H1 (cell line): Measurements from ENCODE around the gene WSCD2. TPM values are rescaled to one million over a fixed set of nuclear protein-coding genes. Genes with fewer than 3 reads are reported as not detected.
A peak's percentile ranks its signal among the peaks of the same experiment; 100 is the strongest.

ENCODE experiments used
- CTCF ChIA-PET: fragments of 300-600 bp; sonication (Branson Sonifier 250); formaldehyde crosslinking; loops from one replicate; lab custom pipeline; 2021; ENCODE audit not compliant: partially characterized antibody; lab: Charles Lee
- POLR2A ChIA-PET: fragments of 300-600 bp; sonication (Branson Sonifier 250); formaldehyde crosslinking; loops from one replicate; lab custom pipeline; 2021; ENCODE audit warnings: inconsistent platforms; ENCODE audit not compliant: partially characterized antibody; lab: Charles Lee
- DNase-seq, 2 experiments: peaks; one replicate each; pipeline versions ENCODE4 v3.0.0 to v3.0.0-alpha.2; 2010 to 2022; ENCODE audit warnings: low spot score in 2 of 2, low read depth in 1 of 2, mixed read lengths in 1 of 2
- FAIRE-seq: peaks from 2 replicates; lab custom pipeline; 2011; peaks lifted over from hg19 to GRCh38; lab: Jason Lieb, UNC
- H2AFZ ChIP-seq: 2 replicates; pipeline ENCODE4 v1.8.1; 2012; ENCODE audit warnings: low read length, inconsistent platforms
- H2AK5ac ChIP-seq: 2 replicates; pipeline ENCODE4 v1.6.1; 2013; ENCODE audit warnings: low read depth, low read length
- H2BK120ac ChIP-seq: replicated peaks from 2 replicates; pipeline ENCODE3; 2013; ENCODE audit warnings: low read depth, low read length, inconsistent platforms
- H2BK12ac ChIP-seq: 2 replicates; pipeline ENCODE4 v1.6.1; 2013; ENCODE audit warnings: low read depth, low read length
- H2BK15ac ChIP-seq: 2 replicates; pipeline ENCODE4 v1.6.1; 2013; ENCODE audit warnings: low read length
- H2BK20ac ChIP-seq: 2 replicates; pipeline ENCODE4 v1.6.1; 2013; ENCODE audit warnings: low read length
- H2BK5ac ChIP-seq: 2 replicates; pipeline ENCODE4 v1.6.1; 2013; ENCODE audit warnings: low read depth, low read length
- H3K14ac ChIP-seq: 2 replicates; pipeline ENCODE4 v1.6.1; 2013; ENCODE audit warnings: inconsistent platforms; ENCODE audit not compliant: insufficient read length
- H3K18ac ChIP-seq: 2 replicates; pipeline ENCODE4 v1.6.1; 2013; ENCODE audit warnings: low read length; ENCODE audit errors: extremely low read depth
- H3K23ac ChIP-seq: 2 replicates; pipeline ENCODE4 v1.6.1; 2013; ENCODE audit warnings: inconsistent platforms; ENCODE audit not compliant: insufficient read length
- H3K23me2 ChIP-seq: 2 replicates; pipeline ENCODE4 v1.6.1; 2013; ENCODE audit warnings: low read depth, low read length
- H3K27ac ChIP-seq: 2 replicates; pipeline ENCODE4 v1.6.1; 2011; ENCODE audit warnings: low read depth, low read length, inconsistent platforms
- H3K27me3 ChIP-seq, 4 experiments: replicated peaks in 1 of 4; 1 replicate in 1 of 4; 2 replicates in 3 of 4; pipeline versions ENCODE4 v1.6.1 to v1.8.1; 2011 to 2013; ENCODE audit warnings: low read length in 3 of 4, mild to moderate bottlenecking in 3 of 4, inconsistent platforms in 2 of 4, mixed read lengths in 2 of 4, moderate library complexity in 1 of 4; ENCODE audit not compliant: control insufficient read depth in 3 of 4, insufficient read depth in 3 of 4; ENCODE audit errors: extremely low read depth in 1 of 4
- H3K36me3 ChIP-seq, 4 experiments: 2 replicates each; pipeline versions ENCODE4 v1.6.1 to v1.8.1; 2011 to 2013; ENCODE audit warnings: mild to moderate bottlenecking in 4 of 4, low read length in 3 of 4, moderate library complexity in 2 of 4, control low read depth in 1 of 4, inconsistent platforms in 1 of 4; ENCODE audit not compliant: insufficient read depth in 4 of 4, control insufficient read depth in 2 of 4
- H3K4ac ChIP-seq: replicated peaks from 2 replicates; pipeline ENCODE3; 2013; ENCODE audit warnings: low read length, low read depth, mixed read lengths, inconsistent platforms; ENCODE audit not compliant: insufficient read length
- H3K4me1 ChIP-seq, 4 experiments: replicated peaks in 1 of 4; 1 replicate in 1 of 4; 2 replicates in 3 of 4; pipeline versions ENCODE4 v1.6.1 to v1.8.1; 2011 to 2013; ENCODE audit warnings: low read length in 3 of 4, inconsistent platforms in 2 of 4, mixed read lengths in 1 of 4; ENCODE audit not compliant: insufficient read depth in 4 of 4, control insufficient read depth in 3 of 4
- H3K4me2 ChIP-seq, 2 experiments: 2 replicates each; pipeline versions ENCODE4 v1.6.1 to v1.8.1; 2011 to 2013; ENCODE audit warnings: low read depth in 2 of 2, low read length in 2 of 2, control low read depth in 1 of 2, inconsistent platforms in 1 of 2, mild to moderate bottlenecking in 1 of 2; ENCODE audit not compliant: insufficient read depth in 1 of 2
- H3K4me3 ChIP-seq, 4 experiments: fragments of 200-600, 300-600 bp in 1 of 4; sonication (generic), shearing (Covaris generic), sonication (Bioruptor Twin) in 1 of 4; 2 replicates each; pipeline versions ENCODE4 v1.5.1 to v1.8.1; 2011 to 2016; ENCODE audit warnings: low read length in 4 of 4, low read depth in 3 of 4, control low read depth in 2 of 4, inconsistent platforms in 2 of 4, mild to moderate bottlenecking in 2 of 4, mixed read lengths in 1 of 4, moderate library complexity in 1 of 4; ENCODE audit not compliant: insufficient read depth in 2 of 4; ENCODE audit errors: extremely low read depth in 1 of 4
- H3K56ac ChIP-seq: replicated peaks from 2 replicates; pipeline ENCODE3; 2013; ENCODE audit warnings: low read depth, mild to moderate bottlenecking, mixed read lengths, low read length, inconsistent platforms; ENCODE audit not compliant: insufficient read length
- H3K79me1 ChIP-seq: 2 replicates; pipeline ENCODE4 v1.6.1; 2013; ENCODE audit warnings: low read depth, low read length, control low read depth
- H3K79me2 ChIP-seq, 2 experiments: 2 replicates each; pipeline versions ENCODE4 v1.6.1 to v1.8.1; 2012 to 2013; ENCODE audit warnings: low read length in 2 of 2, mild to moderate bottlenecking in 2 of 2, inconsistent platforms in 1 of 2; ENCODE audit not compliant: insufficient read depth in 2 of 2, control insufficient read depth in 1 of 2
- H3K9ac ChIP-seq, 4 experiments: replicated peaks in 1 of 4; 1 replicate in 1 of 4; 2 replicates in 3 of 4; pipeline versions ENCODE4 v1.6.1 to v1.8.1; 2011 to 2013; ENCODE audit warnings: low read depth in 3 of 4, low read length in 3 of 4, control low read depth in 2 of 4, mild to moderate bottlenecking in 2 of 4, moderate library complexity in 2 of 4, inconsistent platforms in 1 of 4; ENCODE audit errors: extremely low read depth in 1 of 4
- H3K9me3 ChIP-seq, 2 experiments: 2 replicates each; pipeline versions ENCODE4 v1.6.1 to v1.8.1; 2012 to 2013; ENCODE audit warnings: mild to moderate bottlenecking in 2 of 2, moderate library complexity in 2 of 2, control low read depth in 1 of 2, inconsistent platforms in 1 of 2, low read depth in 1 of 2, low read length in 1 of 2, mixed read lengths in 1 of 2; ENCODE audit not compliant: insufficient read depth in 2 of 2
- H4K20me1 ChIP-seq, 2 experiments: replicated peaks in 1 of 2; 2 replicates each; pipeline versions ENCODE3 to v1.8.1; 2011 to 2013; ENCODE audit warnings: inconsistent platforms in 2 of 2, low read length in 2 of 2, mild to moderate bottlenecking in 1 of 2; ENCODE audit not compliant: insufficient read depth in 2 of 2, control insufficient read depth in 1 of 2
- H4K5ac ChIP-seq: 2 replicates; pipeline ENCODE4 v1.6.1; 2013; ENCODE audit warnings: low read length, low read depth, mixed read lengths, inconsistent platforms; ENCODE audit not compliant: insufficient read length
- H4K8ac ChIP-seq: 2 replicates; pipeline ENCODE4 v1.8.0; 2013; ENCODE audit warnings: mild to moderate bottlenecking, moderate library complexity, low read length, inconsistent platforms; ENCODE audit not compliant: insufficient read depth; ENCODE audit errors: extremely low read depth
- H4K91ac ChIP-seq: replicated peaks from 2 replicates; pipeline ENCODE3; 2013; ENCODE audit warnings: low read length, mixed read lengths, inconsistent platforms; ENCODE audit not compliant: insufficient read length
- JUND ChIP-seq: IDR thresholded peaks from 2 replicates; pipeline ENCODE4 v1.6.1; 2011; ENCODE audit warnings: mild to moderate bottlenecking, improper control_type of control experiment, low read length
- KDM1A ChIP-seq: fragments of 200-600, 300-600 bp; sonication (generic); IDR thresholded peaks from 2 replicates; pipeline ENCODE4 v1.7.1; 2016; ENCODE audit warnings: mild to moderate bottlenecking, low read length, borderline replicate concordance
- TAF7 ChIP-seq: optimal IDR thresholded peaks from 2 replicates; pipeline ENCODE3; 2011; ENCODE audit warnings: low read depth, mild to moderate bottlenecking, inconsistent platforms, low read length, moderate library complexity, borderline replicate concordance
- ZNF274 ChIP-seq: IDR thresholded peaks from 2 replicates; pipeline ENCODE4 v1.7.0; 2012; ENCODE audit warnings: low read length, borderline replicate concordance; ENCODE audit errors: extremely low read depth
- WGBS, 2 experiments: shearing (Covaris generic) in 1 of 2; methylation state at CpG; one replicate each; pipeline versions ENCODE4 v1.1.6 to v1.1.7; 2013 to 2015; ENCODE audit warnings: low lambda C conversion rate in 2 of 2, mixed read lengths in 2 of 2, inconsistent platforms in 1 of 2, low coverage in 1 of 2, missing lambda C conversion rate in 1 of 2; ENCODE audit not compliant: insufficient replicate concordance in 2 of 2, insufficient coverage in 1 of 2, insufficient read length in 1 of 2; ENCODE audit errors: extremely low coverage in 1 of 2, missing lambda C conversion rate in 1 of 2; 5-methylcytosine and 5-hydroxymethylcytosine counted together
- polyA plus RNA-seq, 7 experiments: library from polyadenylated mRNA; depleted of rRNA in 3 of 7; stranded (reverse) in 5 of 7; unstranded in 2 of 7; fragments of >200 nt in 5 of 7; fragments of 200-250 nt in 2 of 7; gene quantifications; 1 replicate in 5 of 7; 2 replicates in 1 of 7; 4 replicates in 1 of 7; pipeline versions ENCODE4 v1.2.1 to v1.2.3, GENCODE V29; 2011 to 2013; ENCODE audit warnings: missing spikeins in 2 of 7, mixed read lengths in 2 of 7
- total RNA-seq: library from RNA; stranded (reverse); fragmentation: NEBNext Ultra II Directional; extraction: Animal tissue kit (Norgen Biotek cat#: 25700); gene quantifications from 2 replicates; pipeline ENCODE4 v1.2.1, GENCODE V29; 2021

The WSCD2 gene
- total and polyA plus RNA-seq, 2 of the 8 experiments (the other 6 are each of a cell fraction or from before 2014, with no cell fraction given): 1.3 to 2.2 TPM

DNA sequence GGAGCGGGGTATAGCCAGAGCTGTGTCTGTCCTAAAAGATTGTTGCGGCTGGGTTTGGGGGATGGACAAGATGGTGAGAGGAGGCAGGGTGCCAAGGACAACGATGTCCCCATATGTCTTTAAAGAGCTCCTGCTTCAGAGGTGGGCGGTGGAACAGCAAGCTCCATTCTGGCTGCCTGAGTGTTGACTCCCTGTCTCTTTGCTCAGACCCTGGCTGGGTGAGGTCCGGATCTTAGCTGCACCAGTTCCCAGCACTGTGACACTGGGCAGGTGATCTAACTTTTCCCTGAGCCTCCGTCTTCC, 8.3 kb upstream of the WSCD2 start:
- Histone ChIP-seq H3K36me3 (no peaks in the 10 kb centered on the region), H3K27ac (no peak overlapping the region)

More for the DNA sequence above, 8.3 kb upstream of the WSCD2 start:
- DNase-seq: no peak
- 84% methylated on average over 6 of the region's 6 CpGs; no CpG with 5 or more reads in 1 of the 2 experiments for WGBS, 2 experiments
- Histone ChIP-seq H3K79me2 (no peaks in the 10 kb centered on the region), H2AK5ac (no peak overlapping the region), H3K4ac (no peak overlapping the region), H4K8ac (no peak overlapping the region), H3K18ac (no peak overlapping the region), H2BK5ac (no peak overlapping the region; the same call in 1 of the 2 replicates), H2BK12ac (no peak overlapping the region), H2BK15ac (no peak overlapping the region), H3K14ac (no peak overlapping the region), H2BK20ac (no peak overlapping the region), H4K20me1 (no peaks in the 10 kb centered on the region), H2AFZ (0 out of 2 replicates have a peak overlapping the region, but pooled peaks have one; percentile 59), H3K23me2 (no peaks in the 10 kb centered on the region; the same call in 1 of the 2 replicates), H4K5ac (no peak overlapping the region), H3K9ac (no peak overlapping the region), H3K27me3 (no peaks in the 10 kb centered on the region), H3K79me1 (no peaks in the 10 kb centered on the region), H3K23ac (no peak overlapping the region), H3K56ac (no peak overlapping the region), H3K4me1 (peaks cover 0 to 7% (median 2%) of the 10 kb centered on the region in 4 experiments; a peak in 2 of 7 replicates), H3K4me2 (no peak overlapping the region), H4K91ac (no peak overlapping the region), H3K4me3 (no peak overlapping the region), H3K9me3 (peaks cover 0 to 3% of the 10 kb centered on the region in 2 experiments; a peak in 2 of 4 replicates), H2BK120ac (no peak overlapping the region)
- CTCF ChIA-PET: interaction anchor here (0.9 to 4.8 kb wide), 7 partner anchors 10 to 129 kb away, joined by 3 to 19 read pairs (median 4); partner anchors contain the start of gene WSCD2
- POLR2A ChIA-PET: interaction anchor here (1.0 to 1.2 kb wide), 2 partner anchors 8 to 9 kb away, joined by 3 to 4 read pairs; partner anchors contain the start of gene WSCD2
- no peak for FAIRE-seq
- no peak for TF ChIP-seq TAF7
- TF ChIP-seq ZNF274: no peak
- no peak for TF ChIP-seq KDM1A
- no peak for TF ChIP-seq JUND
